Stimulated activated naive B cell treated with anti-CD40 and anti-IgM and Interleukin-4, amounts not matched to agents 10 μg/mL and 1 μg/mL and 100 μg/mL, for 72 hours (primary cell): ENCODE measurements around the gene RCL1.
"Not testable (repeated sequence)": the region's sequence is repeated elsewhere in the genome, so short reads cannot be mapped to it uniquely, and the experiment has no call there.

ENCODE experiments used
- ATAC-seq, 2 donors: fragments of 150-1000 bp; cut with Tn5 transposase; replicated peaks; 2 replicates each; pipeline ENCODE4 v1.10.0; 2021; ENCODE audit warnings: moderate library complexity in 1 of 2
- DNase-seq: peaks from one replicate; pipeline ENCODE4 v3.0.0; 2021
- H3K27ac Mint-ChIP-seq: one replicate; pipeline ENCODE4 v1.8.0; 2022; ENCODE audit warnings: mild to moderate bottlenecking, mixed read lengths
- H3K27me3 Mint-ChIP-seq, 2 donors: one replicate each; pipeline ENCODE4 v1.8.0; 2022; ENCODE audit warnings: mixed read lengths in 2 of 2
- H3K36me3 Mint-ChIP-seq, 2 donors: one replicate each; pipeline ENCODE4 v1.8.0; 2022; ENCODE audit warnings: mixed read lengths in 2 of 2, mild to moderate bottlenecking in 1 of 2
- H3K4me1 Mint-ChIP-seq, 2 donors: one replicate each; pipeline ENCODE4 v1.8.0; 2022; ENCODE audit warnings: mixed read lengths in 2 of 2, mild to moderate bottlenecking in 1 of 2
- H3K4me3 Mint-ChIP-seq, 2 donors: one replicate each; pipeline ENCODE4 v1.8.0; 2022; ENCODE audit warnings: mild to moderate bottlenecking in 2 of 2, mixed read lengths in 2 of 2, moderate library complexity in 1 of 2
- H3K9me3 Mint-ChIP-seq, 2 donors: one replicate each; pipeline ENCODE4 v1.8.0; 2022; ENCODE audit warnings: mixed read lengths in 2 of 2, mild to moderate bottlenecking in 1 of 2

The RCL1 gene

DNA sequence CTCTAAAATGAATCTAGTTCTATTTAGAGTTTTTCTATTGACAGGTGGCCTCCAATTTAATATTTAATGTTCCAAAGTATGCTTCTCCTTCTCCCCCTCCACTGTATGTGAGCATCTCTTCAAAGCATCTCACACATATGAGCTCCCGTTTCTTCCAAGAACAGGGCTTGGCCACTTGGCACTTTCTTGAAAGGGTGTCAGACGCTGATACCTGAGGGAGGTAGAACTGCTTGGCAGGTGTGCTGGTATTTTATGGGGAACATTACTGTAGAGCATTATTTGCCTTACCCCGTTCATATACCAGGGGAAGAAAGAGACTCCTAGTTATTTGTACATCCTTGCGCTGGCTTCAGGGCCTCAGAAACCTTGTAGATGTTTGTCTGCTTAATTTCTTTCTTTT lies 1.9 kb downstream of the RCL1 start:
- peaks cover 43 to 58% of the 10 kb centered on the region in 2 donors for H3K4me1 Mint-ChIP-seq
- H3K36me3 Mint-ChIP-seq, result peaks cover 6 to 13% of the 10 kb centered on the region in 2 donors
- H3K9me3 Mint-ChIP-seq, result no peaks in the 10 kb centered on the region
- peak overlapping the region in 1 of 2 donors; percentile 97 for H3K4me3 Mint-ChIP-seq
- H3K27ac Mint-ChIP-seq, result no peak overlapping the region
- no peak for DNase-seq
- H3K27me3 Mint-ChIP-seq, result no peaks in the 10 kb centered on the region
- no peak for ATAC-seq

DNA sequence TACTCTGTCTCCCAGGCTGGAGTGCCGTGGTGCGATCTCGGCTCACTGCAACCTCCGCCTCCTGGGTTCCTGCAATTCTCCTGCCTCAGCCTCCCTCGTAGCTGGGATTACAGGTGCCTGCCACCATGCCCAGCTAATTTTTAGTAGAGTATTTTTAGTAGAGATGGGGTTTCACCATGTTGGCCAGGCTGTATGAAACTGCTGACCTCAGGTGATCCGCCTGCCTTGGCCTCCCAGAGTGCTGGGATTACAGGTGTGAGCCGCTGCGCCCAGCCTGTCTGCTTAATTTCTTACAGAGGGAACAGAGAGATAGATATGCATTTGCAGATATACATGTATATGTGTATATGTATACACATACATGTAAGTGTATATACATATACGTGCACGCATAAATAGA lies 2.4 kb downstream of the RCL1 start:
- H3K27me3 Mint-ChIP-seq, DNase-seq, H3K9me3 Mint-ChIP-seq, ATAC-seq, H3K27ac Mint-ChIP-seq: not testable (repeated sequence)
- Mint-ChIP-seq H3K36me3 (peaks cover 6 to 13% of the 10 kb centered on the region in 2 donors), H3K4me3 (peak overlapping the region in 1 of 2 donors; percentile 18), H3K4me1 (peaks cover 45 to 62% of the 10 kb centered on the region in 2 donors)

GRCh38 chr9:4796530-4796929 lies 3.8 kb downstream of the RCL1 start:
- H3K4me3 Mint-ChIP-seq, result no peak overlapping the region
- DNase-seq (no peak), ATAC-seq (no peak)
- H3K36me3 Mint-ChIP-seq, result peaks cover 6 to 16% of the 10 kb centered on the region in 2 donors
- H3K27me3 Mint-ChIP-seq, result no peaks in the 10 kb centered on the region
- no peak overlapping the region for H3K27ac Mint-ChIP-seq
- peaks cover 45 to 66% of the 10 kb centered on the region in 2 donors for H3K4me1 Mint-ChIP-seq
- no peaks in the 10 kb centered on the region for H3K9me3 Mint-ChIP-seq

DNA sequence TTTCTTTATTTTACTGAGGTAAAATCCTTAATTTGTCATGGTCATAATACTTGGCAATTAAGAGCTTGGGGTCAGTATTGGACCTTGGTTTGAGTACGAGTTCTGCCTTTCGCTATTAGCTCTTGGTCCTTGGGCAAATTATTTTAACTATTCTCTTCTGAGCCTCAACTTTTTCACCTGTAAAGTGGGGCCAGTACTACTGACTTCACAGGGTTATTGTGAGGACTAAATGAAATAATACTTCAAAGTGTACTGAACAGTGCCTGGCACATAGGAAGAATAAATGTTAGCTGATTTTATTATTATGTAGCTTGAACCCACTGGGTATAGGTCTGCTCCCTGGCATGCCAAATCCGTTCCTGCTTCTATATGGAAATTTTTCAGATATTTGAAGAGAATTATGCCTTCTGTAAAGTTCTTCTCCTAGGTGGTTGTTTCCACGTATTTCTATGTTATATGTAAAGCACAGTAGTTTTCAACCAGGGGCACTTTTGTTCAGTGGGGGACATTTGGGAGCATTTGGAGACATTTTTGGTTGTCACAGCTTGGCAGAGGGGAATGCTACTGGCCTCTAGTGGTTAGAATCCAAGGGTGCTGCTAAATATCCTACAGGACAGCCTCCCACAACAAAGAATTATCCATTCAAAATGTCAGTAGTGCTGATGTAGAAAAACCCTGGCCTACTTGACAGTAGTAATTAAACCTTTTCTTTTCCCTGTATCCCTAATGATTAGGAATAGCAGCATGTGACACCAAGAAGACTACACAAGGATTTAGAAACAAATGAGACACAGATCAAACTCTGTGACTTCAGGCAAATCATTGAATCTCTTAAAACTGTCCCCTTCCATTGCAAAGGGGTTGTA lies 4.5 kb downstream of the RCL1 start:
- Mint-ChIP-seq H3K4me1 (peaks cover 39 to 60% of the 10 kb centered on the region in 2 donors), H3K36me3 (peaks cover 6 to 16% of the 10 kb centered on the region in 2 donors)
- DNase-seq, result no peak

GRCh38 chr9:4797854-4798150 lies 5.1 kb downstream of the RCL1 start:
- DNase-seq, result no peak
- Mint-ChIP-seq H3K4me1 (peaks cover 39 to 61% of the 10 kb centered on the region in 2 donors), H3K9me3 (no peaks in the 10 kb centered on the region), H3K4me3 (peak overlapping the region in 1 of 2 donors; percentile 15), H3K27ac (no peak overlapping the region), H3K36me3 (peaks cover 6 to 17% of the 10 kb centered on the region in 2 donors), H3K27me3 (no peaks in the 10 kb centered on the region)
- ATAC-seq, result no peak

More for the DNA sequence above, 4.5 kb downstream of the RCL1 start:
- H3K27me3 Mint-ChIP-seq, result no peaks in the 10 kb centered on the region
- H3K9me3 Mint-ChIP-seq, result no peaks in the 10 kb centered on the region
- no peak overlapping the region for H3K27ac Mint-ChIP-seq
- H3K4me3 Mint-ChIP-seq, result peak overlapping the region in 1 of 2 donors; percentile 15
- ATAC-seq, result no peak

DNA sequence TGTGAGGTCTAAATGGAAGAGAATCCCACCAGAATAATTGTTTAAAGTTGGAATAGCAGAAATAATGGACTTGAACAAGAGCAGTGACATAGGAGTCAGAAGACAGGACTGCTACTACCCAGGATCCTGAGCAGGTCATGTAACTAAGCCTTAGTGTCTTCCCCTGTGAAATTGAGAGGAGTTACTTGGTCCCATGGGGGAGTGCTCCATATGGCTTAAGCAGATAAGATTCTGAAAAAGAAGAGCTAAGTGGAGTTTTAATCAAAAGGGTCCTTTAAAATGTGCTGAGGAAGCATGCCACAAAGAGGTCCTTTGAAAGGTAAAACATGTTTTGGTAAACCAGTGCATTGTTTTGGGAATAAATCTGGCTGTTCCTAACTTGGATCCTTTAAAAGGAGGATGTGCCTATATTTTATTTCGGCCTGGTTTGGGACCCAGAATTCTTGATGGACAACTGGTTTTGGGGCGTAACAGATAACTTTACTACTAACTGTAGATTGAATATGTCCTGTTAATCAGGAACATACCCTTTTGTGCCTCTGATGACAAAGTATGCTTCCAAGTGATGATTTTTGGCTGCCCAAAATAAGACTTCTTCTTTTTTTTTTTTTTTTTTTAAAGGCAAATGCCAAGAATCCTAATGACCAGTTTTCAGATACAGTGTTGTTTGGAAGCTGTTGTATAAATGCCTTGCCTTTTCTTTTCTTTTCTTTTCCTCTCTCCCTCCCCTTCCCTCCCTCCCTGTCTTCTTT lies 5.7 kb downstream of the RCL1 start:
- no peak overlapping the region for H3K4me3 Mint-ChIP-seq
- H3K27me3 Mint-ChIP-seq, result no peaks in the 10 kb centered on the region
- no peak for ATAC-seq
- no peak overlapping the region for H3K27ac Mint-ChIP-seq
- DNase-seq, result no peak
- no peaks in the 10 kb centered on the region for H3K9me3 Mint-ChIP-seq
- peaks cover 40 to 65% of the 10 kb centered on the region in 2 donors for H3K4me1 Mint-ChIP-seq
- H3K36me3 Mint-ChIP-seq, result peaks cover 9 to 20% of the 10 kb centered on the region in 2 donors

DNA sequence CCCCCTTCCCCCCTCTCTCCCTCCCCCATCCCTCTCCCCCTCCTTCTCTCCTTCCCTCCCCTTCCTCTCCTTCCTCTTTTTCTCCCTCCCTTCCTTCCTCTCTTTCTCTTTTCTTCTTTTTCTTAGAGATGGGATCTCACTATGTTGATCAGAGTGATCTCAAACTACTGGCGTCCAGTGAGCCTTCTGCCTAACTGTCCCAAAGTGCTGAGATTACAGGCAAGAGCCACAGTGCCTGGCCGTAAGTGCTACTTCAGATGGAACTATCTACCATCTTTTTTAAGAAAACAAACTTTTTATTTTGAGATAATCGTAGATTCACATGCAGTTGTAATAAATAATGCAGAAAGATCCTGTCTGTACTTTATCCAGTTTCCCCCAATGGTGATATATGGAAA lies 6.3 kb downstream of the RCL1 start:
- ATAC-seq (no peak), DNase-seq (no peak)
- Mint-ChIP-seq H3K4me3 (no peak overlapping the region), H3K4me1 (peaks cover 41 to 66% of the 10 kb centered on the region in 2 donors), H3K27ac (no peak overlapping the region), H3K9me3 (no peaks in the 10 kb centered on the region), H3K27me3 (no peaks in the 10 kb centered on the region), H3K36me3 (peaks cover 14 to 26% of the 10 kb centered on the region in 2 donors)

DNA sequence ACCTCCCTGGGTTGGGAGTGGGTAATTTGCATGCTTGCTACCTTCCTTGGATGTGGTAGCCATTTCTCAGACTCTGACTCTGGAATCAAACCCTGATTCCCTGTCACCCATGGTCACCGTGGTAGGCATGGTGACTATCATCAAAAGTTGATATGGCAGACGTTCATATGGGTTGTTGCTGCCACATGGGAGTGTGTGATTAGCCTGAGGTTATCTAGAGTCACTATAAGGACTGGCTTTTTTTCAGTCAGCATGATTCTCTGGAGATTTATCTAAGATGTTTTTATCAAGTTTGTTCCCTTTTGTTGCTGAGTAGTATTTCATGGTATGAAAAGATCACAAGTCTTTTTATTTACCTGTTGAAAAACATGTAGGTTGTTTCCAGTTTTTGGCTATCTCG lies 7.0 kb downstream of the RCL1 start:
- Mint-ChIP-seq H3K27me3 (no peaks in the 10 kb centered on the region), H3K4me1 (peaks cover 35 to 64% of the 10 kb centered on the region in 2 donors), H3K36me3 (peaks cover 18 to 28% of the 10 kb centered on the region in 2 donors), H3K4me3 (no peak overlapping the region), H3K9me3 (no peaks in the 10 kb centered on the region), H3K27ac (no peak overlapping the region)
- DNase-seq, result no peak
- ATAC-seq, result no peak

- Mint-ChIP-seq H3K9me3 (peaks cover 3 to 6% of the 10 kb centered on the region in 2 donors), H3K4me1 (peaks cover 33 to 62% of the 10 kb centered on the region in 2 donors)
- DNase-seq, result no peak
Measured at GRCh38 chr9:4801156-4801555, 8.4 kb downstream of the RCL1 start.

DNA sequence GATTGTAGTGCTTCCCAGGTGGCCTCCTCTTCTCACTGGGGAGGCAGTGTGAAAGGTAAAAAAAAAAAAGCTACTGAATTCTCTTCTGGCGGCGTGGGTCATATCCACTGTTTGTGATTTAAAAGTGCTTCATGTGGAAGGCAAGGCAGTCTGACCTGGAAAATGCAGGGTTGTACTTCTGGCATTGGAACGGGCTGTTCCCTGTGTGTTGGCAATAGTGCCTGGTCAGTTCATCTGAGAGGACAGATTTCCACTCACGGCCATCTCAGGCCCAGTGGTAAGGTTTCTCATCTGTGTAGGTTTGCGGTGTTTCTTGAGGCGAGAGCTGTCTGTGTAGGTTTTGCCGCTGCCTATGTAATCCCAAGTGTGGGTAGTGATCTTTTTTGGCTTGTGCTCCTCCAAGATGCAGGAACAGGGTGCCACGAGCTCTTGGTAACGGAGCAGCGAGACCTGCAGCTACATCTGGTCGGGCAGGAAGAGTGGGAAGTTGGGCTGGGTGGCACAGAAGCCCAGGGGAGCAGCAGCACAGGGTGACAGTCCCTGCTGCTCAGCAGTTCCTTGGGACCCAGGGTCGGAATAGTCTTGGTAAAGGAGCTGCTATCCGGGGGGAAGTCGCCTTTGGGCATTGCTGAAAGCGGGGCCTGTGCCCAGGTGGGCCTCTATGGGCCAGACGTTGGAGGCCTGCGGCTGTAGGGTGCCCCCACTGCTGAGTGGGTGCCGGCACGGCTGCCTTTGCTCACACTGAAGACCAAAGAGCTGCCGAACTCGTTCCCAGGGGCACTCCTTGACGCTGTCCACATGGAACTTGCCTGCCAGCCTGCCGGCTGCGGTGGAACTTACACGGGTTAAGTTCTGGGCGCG lies 11.2 kb downstream of the RCL1 start:
- Mint-ChIP-seq H3K27ac (peak overlapping the region; percentile 27), H3K4me1 (peaks cover 29 to 58% of the 10 kb centered on the region in 2 donors), H3K9me3 (peaks cover 10 to 13% of the 10 kb centered on the region in 2 donors), H3K4me3 (no peak overlapping the region), H3K36me3 (peaks cover 28 to 48% of the 10 kb centered on the region in 2 donors), H3K27me3 (no peaks in the 10 kb centered on the region)
- ATAC-seq, result no peak
- DNase-seq, result no peak

More at GRCh38 chr9:4801156-4801555, 8.4 kb downstream of the RCL1 start:
- H3K27me3 Mint-ChIP-seq, result no peaks in the 10 kb centered on the region
- peaks cover 19 to 31% of the 10 kb centered on the region in 2 donors for H3K36me3 Mint-ChIP-seq
- H3K4me3 Mint-ChIP-seq, result no peak overlapping the region
- no peak for ATAC-seq
- H3K27ac Mint-ChIP-seq, result no peak overlapping the region

GRCh38 chr9:4804531-4805016 lies 11.8 kb downstream of the RCL1 start:
- ATAC-seq (no peak), DNase-seq (no peak)
- Mint-ChIP-seq H3K4me3 (no peak overlapping the region), H3K4me1 (peaks cover 24 to 55% of the 10 kb centered on the region in 2 donors), H3K27me3 (no peaks in the 10 kb centered on the region), H3K9me3 (peaks cover 10 to 13% of the 10 kb centered on the region in 2 donors), H3K27ac (no peak overlapping the region), H3K36me3 (peaks cover 28 to 51% of the 10 kb centered on the region in 2 donors)

DNA sequence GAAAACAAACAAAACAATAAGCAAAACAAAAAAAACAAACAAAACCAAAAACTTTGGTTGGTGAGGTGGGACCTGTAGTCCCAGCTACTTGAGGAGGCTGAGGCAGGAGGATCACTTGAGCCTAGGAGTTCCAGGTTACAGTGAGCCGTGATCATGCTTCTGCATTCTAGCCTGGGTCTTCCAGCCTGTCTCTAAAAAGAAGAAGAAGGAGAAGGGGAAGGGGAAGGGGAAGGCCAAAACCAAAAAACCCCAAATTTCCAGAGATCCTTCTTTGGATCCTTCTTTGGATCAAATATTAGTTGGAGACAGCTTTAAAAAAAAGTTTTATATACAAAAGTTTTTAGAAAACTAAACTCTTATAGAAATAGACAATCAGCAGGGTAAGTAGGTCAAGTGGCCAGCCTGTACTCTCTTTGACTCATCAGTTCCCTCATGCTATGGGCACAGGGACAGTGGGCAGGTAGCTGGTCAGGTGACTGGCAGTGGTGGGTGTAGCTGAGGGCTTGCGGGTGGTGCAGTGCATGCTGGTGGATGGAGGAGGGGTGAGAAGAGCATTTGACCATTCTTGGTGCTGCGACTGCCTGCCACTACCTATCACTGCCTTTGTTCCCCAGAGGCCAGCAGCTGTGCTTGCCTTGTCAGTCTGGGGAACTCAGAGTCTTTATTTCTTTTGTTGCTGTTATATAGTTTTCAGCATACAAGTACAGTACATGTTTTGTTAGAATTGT lies 12.6 kb downstream of the RCL1 start:
- H3K4me3 Mint-ChIP-seq, result peak overlapping the region in 1 of 2 donors; percentile 40
- DNase-seq (no peak), ATAC-seq (peak in 1 of 2 donors; percentile 80)
- H3K27ac Mint-ChIP-seq, result peak overlapping the region; percentile 63
- H3K4me1 Mint-ChIP-seq, result peaks cover 23 to 47% of the 10 kb centered on the region in 2 donors
- peaks cover 10 to 13% of the 10 kb centered on the region in 2 donors for H3K9me3 Mint-ChIP-seq
- peaks cover 28 to 54% of the 10 kb centered on the region in 2 donors for H3K36me3 Mint-ChIP-seq
- no peaks in the 10 kb centered on the region for H3K27me3 Mint-ChIP-seq

DNA sequence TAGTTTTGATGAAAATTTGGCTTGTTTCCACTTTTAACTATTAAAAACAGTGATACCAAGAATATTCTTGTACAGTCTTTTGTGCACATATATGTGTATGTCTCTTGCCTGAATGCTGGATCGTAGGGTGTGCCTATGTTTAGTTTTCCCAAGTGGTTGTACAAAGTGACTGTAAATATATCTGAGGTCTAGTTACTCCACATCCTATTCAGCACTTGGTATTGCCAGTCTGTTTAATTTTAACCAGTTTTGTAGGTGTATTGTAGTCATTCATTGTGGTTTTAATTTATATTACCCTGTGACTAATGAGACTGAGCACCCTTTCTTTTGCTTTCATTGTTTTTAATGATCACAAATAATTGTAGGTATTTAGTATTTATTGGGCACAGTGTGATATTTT lies 17.8 kb downstream of the RCL1 start:
- Mint-ChIP-seq H3K27ac (no peak overlapping the region), H3K4me3 (no peak overlapping the region), H3K36me3 (peaks cover 33 to 64% of the 10 kb centered on the region in 2 donors), H3K4me1 (peaks cover 40 to 57% of the 10 kb centered on the region in 2 donors), H3K9me3 (peaks cover 12 to 16% of the 10 kb centered on the region in 2 donors), H3K27me3 (no peaks in the 10 kb centered on the region)
- DNase-seq (no peak), ATAC-seq (no peak)
